BLaER1 treated with 17β-estradiol and CSF1 and Interleukin-3, amounts not matched to agents 10 nM and 100 nM (cell line): ENCODE data around the gene PRKD2.

Experiments
- H3K27ac ChIP-seq, 11 experiments: shearing (Covaris generic); formaldehyde crosslinking; 2 replicates each; pipeline ENCODE4 v1.8.1; 2022
- H3K27me3 ChIP-seq, 11 experiments: shearing (Covaris generic); formaldehyde crosslinking; 2 replicates each; pipeline ENCODE4 v1.8.1; 2022
- H3K36me3 ChIP-seq, 11 experiments: shearing (Covaris generic); formaldehyde crosslinking; 2 replicates each; pipeline ENCODE4 v1.8.1; 2022
- H3K4me1 ChIP-seq, 10 experiments: shearing (Covaris generic); formaldehyde crosslinking; 2 replicates each; pipeline ENCODE4 v1.8.1; 2022
- H3K4me2 ChIP-seq, 11 experiments: shearing (Covaris generic); formaldehyde crosslinking; 2 replicates each; pipeline ENCODE4 v1.8.1; 2022
- H3K4me3 ChIP-seq, 10 experiments: shearing (Covaris generic); formaldehyde crosslinking; 2 replicates each; pipeline ENCODE4 v1.8.1; 2022
- H3K9ac ChIP-seq, 11 experiments: shearing (Covaris generic); formaldehyde crosslinking; 2 replicates each; pipeline ENCODE4 v1.8.1; 2022
- H3K9me3 ChIP-seq, 11 experiments: shearing (Covaris generic); formaldehyde crosslinking; replicated peaks in 1 of 11; 2 replicates each; pipeline ENCODE4 v1.8.1; 2022
- H4K20me1 ChIP-seq, 11 experiments: shearing (Covaris generic); formaldehyde crosslinking; 2 replicates each; pipeline ENCODE4 v1.8.1; 2022
- Cebpa-rat ChIP-seq, 11 experiments: shearing (Covaris generic); IDR thresholded peaks; 2 replicates each; pipeline ENCODE4 v1.8.1; 2022

Gene PRKD2

DNA sequence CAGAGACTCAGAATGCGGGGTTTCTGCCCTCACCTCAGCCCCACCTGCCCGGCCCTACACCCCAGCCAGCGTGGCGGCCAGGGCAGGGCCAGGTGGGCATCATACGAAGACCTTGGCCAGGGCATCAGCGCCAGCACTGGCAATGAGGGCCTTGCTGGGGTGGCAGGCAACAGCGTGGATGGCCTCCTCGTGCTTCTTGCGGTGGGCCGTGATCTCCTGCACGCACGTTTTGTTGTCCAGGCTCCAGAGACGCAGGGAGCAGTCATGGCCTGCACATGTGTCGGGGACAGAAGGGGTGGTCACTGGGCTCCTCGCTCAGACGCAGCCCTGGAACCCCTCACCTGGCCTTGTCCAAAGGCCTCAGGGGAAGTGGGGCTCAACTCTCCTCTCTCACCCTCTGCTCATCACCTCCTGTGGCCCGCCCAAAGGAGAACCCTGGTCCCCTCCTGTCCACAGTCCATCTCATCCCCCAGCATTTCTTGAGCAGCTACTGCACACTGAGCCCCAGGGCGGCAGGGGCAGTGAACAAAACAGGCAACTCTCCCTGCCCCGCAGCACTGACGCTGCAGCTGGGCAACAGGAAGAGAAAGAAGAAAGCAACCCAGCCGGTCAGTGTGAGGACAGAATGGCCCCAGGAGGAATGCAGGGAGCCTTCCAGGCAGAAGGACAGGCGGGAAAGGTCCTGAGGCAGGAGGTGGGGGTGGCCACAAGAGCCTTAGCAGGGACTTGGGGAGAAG lies 3.8 kb upstream of the PRKD2 start:
- Histone ChIP-seq H3K27me3 (no peaks in the 10 kb centered on the region), H3K4me1 (peaks cover 78 to 89% (median 87%) of the 10 kb centered on the region in 10 experiments), H3K9me3 (no peaks in the 10 kb centered on the region), H3K27ac (peak overlapping the region in 10 of 11 experiments; percentile 50 to 95 (median 88); a peak in 18 of 22 replicates), H3K36me3 (peaks cover 53 to 61% (median 58%) of the 10 kb centered on the region in 11 experiments), H3K9ac (peak overlapping the region in 10 of 11 experiments; percentile 61 to 93 (median 88); a peak in 20 of 22 replicates), H3K4me2 (peak overlapping the region; percentile 88 to 99 (median 97)), H4K20me1 (peaks cover 30 to 85% (median 57%) of the 10 kb centered on the region in 11 experiments; a peak in 20 of 22 replicates), H3K4me3 (peak overlapping the region in 8 of 10 experiments; percentile 42 to 93 (median 88); a peak in 15 of 20 replicates)
- no peak for TF ChIP-seq Cebpa-rat (IDR thresholded peaks at IDR 0.05)

DNA sequence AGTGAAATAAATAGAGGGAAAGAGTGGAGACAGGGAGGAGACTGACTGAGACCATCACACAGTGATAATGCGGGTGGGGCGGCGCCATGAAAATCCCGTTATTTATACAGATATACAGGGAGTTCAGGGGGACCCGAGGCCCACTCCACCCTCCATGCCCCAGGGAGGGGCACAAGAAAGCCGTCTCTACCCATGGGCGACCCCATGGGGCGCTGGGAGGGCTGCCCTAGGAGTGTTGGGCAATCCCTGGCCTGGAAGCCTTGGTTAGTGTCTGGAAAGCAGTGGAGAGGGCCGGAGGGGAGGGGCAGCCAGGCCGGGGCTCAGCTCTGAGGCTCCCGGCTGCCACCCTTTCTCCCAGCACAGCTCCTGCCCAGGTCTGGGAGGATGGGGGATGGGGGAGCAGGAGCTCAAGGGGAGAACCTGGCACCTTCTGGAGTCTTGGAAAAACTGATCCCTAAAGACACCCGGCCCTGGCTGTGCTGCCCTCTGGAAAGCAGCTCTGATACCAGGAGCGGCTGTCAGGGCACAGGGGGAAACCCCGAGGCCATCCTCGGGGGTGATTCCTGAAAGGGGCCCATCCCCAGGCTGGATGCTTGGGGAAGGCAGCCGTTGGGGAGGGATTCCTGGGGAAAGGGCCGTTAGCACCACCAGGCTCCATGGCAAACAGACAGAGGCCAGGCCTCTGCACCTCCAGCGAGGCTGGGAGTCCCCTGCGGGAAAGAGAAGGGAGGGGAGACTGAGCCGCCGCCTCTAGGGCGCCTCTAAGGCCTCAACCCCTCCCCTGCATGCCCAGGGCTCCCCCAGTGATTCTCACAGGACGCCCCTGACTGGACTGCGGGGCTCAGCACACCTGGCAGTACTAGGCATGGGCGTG lies 3.0 kb upstream of the PRKD2 start:
- peaks cover 84 to 90% (median 87%) of the 10 kb centered on the region in 10 experiments for H3K4me1 ChIP-seq
- no peaks in the 10 kb centered on the region for H3K27me3 ChIP-seq
- H3K9ac ChIP-seq, result peak overlapping the region; percentile 4 to 93 (median 87); a peak in 21 of 22 replicates
- H3K9me3 ChIP-seq, result no peaks in the 10 kb centered on the region
- peak overlapping the region in 8 of 10 experiments; percentile 42 to 93 (median 88); a peak in 16 of 20 replicates for H3K4me3 ChIP-seq
- H3K4me2 ChIP-seq, result peak overlapping the region; percentile 88 to 99 (median 97)
- H3K36me3 ChIP-seq, result peaks cover 45 to 53% (median 50%) of the 10 kb centered on the region in 11 experiments
- H3K27ac ChIP-seq, result peak overlapping the region in 10 of 11 experiments; percentile 50 to 95 (median 88); a peak in 19 of 22 replicates
- peaks cover 29 to 81% (median 52%) of the 10 kb centered on the region in 11 experiments; a peak in 19 of 22 replicates for H4K20me1 ChIP-seq
- TF ChIP-seq Cebpa-rat (IDR thresholded peaks at IDR 0.05), result peak in 7 of 11 experiments; percentile 38 to 63 (median 50); a peak in 5 of 22 replicates

DNA sequence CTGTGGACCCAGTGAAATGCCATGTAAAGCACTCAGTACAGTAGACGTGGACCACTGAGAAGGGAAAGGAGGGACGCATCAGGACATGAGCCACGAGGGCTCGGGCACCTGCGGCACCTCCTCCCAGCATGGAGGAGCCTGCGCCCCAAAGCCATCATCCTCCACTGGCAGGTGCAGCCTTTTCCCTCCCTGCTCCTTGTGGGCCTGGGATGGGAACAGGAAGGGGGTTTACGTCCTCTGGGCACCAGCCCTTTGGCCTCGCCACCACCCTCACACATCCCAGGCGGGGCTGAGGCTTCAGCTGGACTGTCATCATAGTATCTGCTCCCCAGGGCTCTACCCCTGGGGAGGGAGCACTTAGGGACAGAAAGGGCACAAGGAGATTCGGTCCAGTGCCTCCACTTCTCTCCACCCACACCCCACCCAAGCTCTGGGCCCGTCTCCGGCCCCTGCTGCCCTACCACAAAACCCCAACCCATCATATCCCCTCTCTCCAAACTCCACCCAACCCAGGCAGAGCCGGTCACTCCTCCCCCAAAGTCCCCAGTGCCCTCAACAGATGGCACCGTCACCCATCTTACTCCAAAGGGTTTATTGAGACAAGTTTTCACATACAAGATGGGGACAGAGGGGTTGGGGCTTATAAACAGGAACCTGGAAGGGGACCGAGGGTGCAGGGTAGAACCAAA lies 2.2 kb upstream of the PRKD2 start:
- H3K4me3 ChIP-seq, result peak overlapping the region in 8 of 10 experiments; percentile 42 to 93 (median 88); a peak in 14 of 20 replicates

DNA sequence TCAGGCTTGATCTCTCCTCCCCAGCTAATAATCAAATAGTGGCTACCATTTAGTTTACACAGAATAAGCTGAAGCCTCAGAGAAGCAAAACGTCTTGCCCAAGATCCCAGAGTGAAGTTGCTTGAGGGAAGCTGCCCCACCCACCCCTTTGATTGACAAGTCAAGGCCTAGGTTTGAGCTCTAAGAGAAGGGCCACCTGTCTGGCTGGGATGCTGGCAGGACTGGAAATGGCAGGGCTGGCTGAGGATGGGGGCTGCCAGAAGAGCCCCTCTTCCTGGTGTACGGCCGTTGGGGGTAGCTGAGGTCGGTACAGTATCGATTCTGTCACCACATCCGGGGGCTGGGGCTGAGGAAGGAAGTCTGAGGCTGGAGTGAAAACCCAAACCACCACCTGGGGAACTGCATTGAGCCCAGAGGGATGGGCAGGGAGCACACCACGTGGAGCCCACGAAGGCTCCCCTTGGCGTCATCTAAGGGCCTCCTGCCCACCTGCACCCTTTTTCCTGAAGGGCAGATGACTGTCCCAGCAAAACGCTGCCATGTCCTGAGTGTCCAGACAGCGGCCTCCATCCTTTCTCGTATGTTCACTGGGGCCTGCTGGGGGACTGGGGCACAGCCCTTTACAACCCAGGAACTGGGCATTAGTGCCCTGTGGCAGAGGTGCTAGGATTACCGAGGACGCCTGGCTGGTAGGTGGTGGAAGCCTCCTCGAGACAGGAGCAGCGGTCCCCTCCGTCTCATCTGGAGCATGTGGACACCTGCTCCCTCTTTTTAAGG lies 1.4 kb upstream of the PRKD2 start:
- Histone ChIP-seq H3K4me1 (peaks cover 76 to 82% (median 78%) of the 10 kb centered on the region in 10 experiments), H3K27ac (peak overlapping the region in 10 of 11 experiments; percentile 73 to 95 (median 88); a peak in 19 of 22 replicates), H3K27me3 (no peaks in the 10 kb centered on the region), H4K20me1 (peaks cover 17 to 69% (median 37%) of the 10 kb centered on the region in 11 experiments; a peak in 18 of 22 replicates), H3K9me3 (no peaks in the 10 kb centered on the region), H3K4me2 (peak overlapping the region; percentile 88 to 99 (median 97)), H3K36me3 (peaks cover 30 to 38% (median 35%) of the 10 kb centered on the region in 11 experiments; a peak in 21 of 22 replicates), H3K9ac (peak overlapping the region; percentile 82 to 93 (median 90); a peak in 19 of 22 replicates), H3K4me3 (peak overlapping the region in 9 of 10 experiments; percentile 85 to 93 (median 91); a peak in 16 of 20 replicates)
- no peak for TF ChIP-seq Cebpa-rat (IDR thresholded peaks at IDR 0.05)

More for the DNA sequence above, 2.2 kb upstream of the PRKD2 start:
- peaks cover 81 to 87% (median 83%) of the 10 kb centered on the region in 10 experiments for H3K4me1 ChIP-seq
- H3K4me2 ChIP-seq, result peak overlapping the region; percentile 88 to 99 (median 97)
- H4K20me1 ChIP-seq, result peaks cover 21 to 75% (median 44%) of the 10 kb centered on the region in 11 experiments; a peak in 18 of 22 replicates
- no peaks in the 10 kb centered on the region for H3K27me3 ChIP-seq
- peaks cover 37 to 45% (median 42%) of the 10 kb centered on the region in 11 experiments for H3K36me3 ChIP-seq
- peak overlapping the region; percentile 4 to 93 (median 89); a peak in 20 of 22 replicates for H3K9ac ChIP-seq
- peak overlapping the region in 10 of 11 experiments; percentile 73 to 95 (median 88); a peak in 19 of 22 replicates for H3K27ac ChIP-seq
- no peak for TF ChIP-seq Cebpa-rat (IDR thresholded peaks at IDR 0.05)
- no peaks in the 10 kb centered on the region for H3K9me3 ChIP-seq

DNA sequence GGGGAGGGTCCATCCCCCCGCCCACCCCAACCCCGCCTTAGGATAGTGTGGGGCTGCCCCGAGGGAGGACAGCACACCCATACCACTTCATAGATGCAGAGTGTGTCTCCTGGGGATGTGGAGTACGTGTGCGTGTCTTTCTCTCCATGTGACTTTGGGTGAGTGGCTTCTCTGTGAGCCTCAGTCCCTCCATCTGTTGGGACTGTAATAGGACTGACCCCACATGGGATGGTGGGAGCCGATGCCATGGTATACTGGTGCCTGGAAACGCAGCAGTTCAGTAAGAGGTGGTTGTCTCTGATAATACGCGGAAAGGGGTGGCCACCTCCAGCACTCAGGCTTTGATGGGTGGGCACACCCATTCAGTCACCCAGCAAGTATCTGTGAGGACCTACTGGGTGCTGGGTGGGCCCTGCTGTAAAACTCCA lies 816 bp upstream of the PRKD2 start:
- no peak for TF ChIP-seq Cebpa-rat (IDR thresholded peaks at IDR 0.05)
- Histone ChIP-seq H3K4me3 (peak overlapping the region; percentile 82 to 93 (median 90)), H4K20me1 (peaks cover 13 to 69% (median 37%) of the 10 kb centered on the region in 11 experiments; a peak in 19 of 22 replicates), H3K4me1 (peaks cover 70 to 82% (median 78%) of the 10 kb centered on the region in 10 experiments), H3K4me2 (peak overlapping the region; percentile 88 to 99 (median 97)), H3K27me3 (no peaks in the 10 kb centered on the region), H3K9ac (peak overlapping the region; percentile 82 to 93 (median 90); a peak in 21 of 22 replicates), H3K9me3 (no peaks in the 10 kb centered on the region), H3K36me3 (peaks cover 24 to 36% (median 29%) of the 10 kb centered on the region in 11 experiments; a peak in 21 of 22 replicates), H3K27ac (peak overlapping the region in 10 of 11 experiments; percentile 73 to 95 (median 88); a peak in 19 of 22 replicates)

DNA sequence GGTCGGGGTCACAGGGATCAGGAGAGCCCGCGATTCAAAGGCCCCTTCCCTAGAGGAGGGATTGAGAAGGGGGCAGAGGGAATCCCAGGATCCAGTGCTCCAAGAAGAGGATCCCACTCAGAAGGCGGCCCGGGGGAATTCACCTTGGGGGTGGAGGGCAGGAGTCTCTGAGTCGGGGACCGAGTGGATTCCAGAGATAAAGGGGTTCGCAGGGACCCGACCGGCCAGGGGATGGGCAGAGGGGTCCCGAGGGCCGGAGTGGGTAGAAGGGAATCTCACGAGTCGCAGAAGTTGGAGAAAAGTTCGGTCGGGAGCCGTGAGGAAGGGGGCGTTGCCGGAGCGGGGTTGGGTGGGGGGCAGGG lies 261 bp downstream of the PRKD2 start:
- H3K27ac ChIP-seq, result peak overlapping the region; percentile 62 to 95 (median 87)
- no peaks in the 10 kb centered on the region for H3K27me3 ChIP-seq
- H4K20me1 ChIP-seq, result peaks cover 17 to 69% (median 37%) of the 10 kb centered on the region in 11 experiments; a peak in 19 of 22 replicates
- TF ChIP-seq Cebpa-rat (IDR thresholded peaks at IDR 0.05), result no peak
- no peaks in the 10 kb centered on the region for H3K9me3 ChIP-seq
- H3K9ac ChIP-seq, result peak overlapping the region; percentile 82 to 93 (median 90)
- H3K4me3 ChIP-seq, result peak overlapping the region; percentile 82 to 93 (median 90)
- H3K36me3 ChIP-seq, result peaks cover 16 to 36% (median 30%) of the 10 kb centered on the region in 11 experiments
- H3K4me2 ChIP-seq, result peak overlapping the region; percentile 95 to 100 (median 98)
- H3K4me1 ChIP-seq, result peaks cover 59 to 82% (median 78%) of the 10 kb centered on the region in 10 experiments

DNA sequence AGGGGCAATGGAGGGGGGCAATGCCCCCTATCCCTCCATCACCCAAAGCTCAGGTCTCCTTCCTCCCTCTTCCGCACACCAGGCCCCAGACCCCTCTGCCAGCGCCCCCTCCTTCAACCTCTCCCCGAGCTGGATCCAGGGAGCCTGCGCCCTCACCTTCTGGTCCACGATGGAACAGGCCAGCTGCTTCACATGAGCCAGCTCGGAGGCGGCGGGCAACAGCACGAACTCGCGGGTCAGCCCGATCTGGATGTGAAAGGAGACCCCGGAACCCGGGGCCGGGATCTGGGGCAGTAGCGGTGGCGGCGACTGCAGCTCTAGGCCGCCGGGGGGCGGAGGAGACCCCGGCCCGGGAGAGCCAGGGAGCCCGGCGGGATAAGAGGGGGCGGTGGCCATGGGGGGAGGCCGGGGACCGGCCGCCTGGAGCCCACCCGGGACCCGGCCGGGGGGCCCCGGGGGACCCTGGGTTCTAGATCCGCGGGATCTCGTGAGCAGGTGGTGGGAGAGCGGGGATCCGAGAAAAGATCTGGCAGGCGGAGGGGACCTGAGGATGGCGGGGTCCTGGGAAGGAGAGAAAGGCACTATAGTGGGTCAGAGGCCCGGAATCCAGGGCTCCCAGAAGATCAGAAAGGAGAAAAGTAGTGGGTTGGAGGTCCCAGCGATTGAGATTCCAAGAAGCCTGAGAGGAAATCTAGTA lies 791 bp downstream of the PRKD2 start:
- Histone ChIP-seq H3K9ac (peak overlapping the region; percentile 82 to 93 (median 90)), H3K9me3 (no peaks in the 10 kb centered on the region), H4K20me1 (peaks cover 17 to 69% (median 42%) of the 10 kb centered on the region in 11 experiments; a peak in 19 of 22 replicates), H3K27me3 (no peaks in the 10 kb centered on the region), H3K36me3 (peaks cover 12 to 36% (median 30%) of the 10 kb centered on the region in 11 experiments), H3K27ac (peak overlapping the region; percentile 62 to 95 (median 87)), H3K4me1 (peaks cover 54 to 82% (median 78%) of the 10 kb centered on the region in 10 experiments), H3K4me3 (peak overlapping the region; percentile 82 to 93 (median 90)), H3K4me2 (peak overlapping the region; percentile 95 to 100 (median 98))
- TF ChIP-seq Cebpa-rat (IDR thresholded peaks at IDR 0.05), result no peak
